ENCODE data around the gene GLB1L3. TPM values are rescaled to one million over a fixed set of nuclear protein-coding genes. Genes with fewer than 3 reads are reported as not detected.

Gene GLB1L3
- polyA plus RNA-seq, 1 donor (not counting 4 experiments of a cell fraction or from before 2014, with no cell fraction given) = 3.0 TPM

- Histone ChIP-seq H3K9me1 (ENCODE audit: control insufficient read depth, extremely low read depth, insufficient read depth, low read length) (no peaks in the 10 kb centered on the region), H2AFZ (ENCODE audit: control insufficient read depth, low read length) (no peak overlapping the region), H3K9ac (ENCODE audit: control insufficient read depth, extremely low read depth, insufficient read depth, low read length) (no peak overlapping the region), H3K4me3 (ENCODE audit: control insufficient read depth in 2 of 3, extremely low read depth in 1 of 3, insufficient read depth in 2 of 3, low read depth in 1 of 3, low read length in 3 of 3) (no peak overlapping the region), H3K27ac (ENCODE audit: control insufficient read depth, insufficient read depth, low read length) (no peak overlapping the region), H4K20me1 (ENCODE audit: control insufficient read depth, extremely low read depth, insufficient read depth, low read length) (peaks cover 2% of the 10 kb centered on the region), H3K4me2 (ENCODE audit: control insufficient read depth, extremely low read depth, insufficient read depth, low read depth, low read length) (no peak overlapping the region), H3K79me2 (ENCODE audit: control insufficient read depth, insufficient read depth, low read length) (no peaks in the 10 kb centered on the region), H3K36me3 (ENCODE audit: control insufficient read depth in 2 of 2, extremely low read depth in 1 of 2, insufficient read depth in 2 of 2, low read length in 2 of 2) (no peaks in the 10 kb centered on the region), H3K4me1 (ENCODE audit: control insufficient read depth, extremely low read depth, insufficient read depth, low read length) (no peaks in the 10 kb centered on the region), H3K9me3 (ENCODE audit: control insufficient read depth, low read depth, low read length) (no peaks in the 10 kb centered on the region), H3K27me3 (ENCODE audit: control insufficient read depth, extremely low read depth, insufficient read depth, low read length) (no peaks in the 10 kb centered on the region)
- DNase-seq (ENCODE audit: low read depth, low spot score) = no peak
- no peak for FAIRE-seq
- TF ChIP-seq EZH2 (IDR thresholded peaks at IDR 0.05; ENCODE audit: low read length) (no peak), CTCF (optimal IDR thresholded peaks at IDR 0.05 in 1 of 3, IDR thresholded peaks at IDR 0.05 in 1 of 3, conservative IDR thresholded peaks at IDR 0.05 in 1 of 3; ENCODE audit: extremely low read depth in 1 of 3, insufficient read depth in 2 of 3, low read length in 3 of 3) (no peak)
- dilution Hi-C loops (cut with MboI; ENCODE audit: extremely low pct_ligation_motif_present, low sequenced_read_pairs) = no loop called here
Observed at GRCh38 chr11:134290646-134291045, 14.5 kb downstream of the GLB1L3 start.

GRCh38 chr11:134291196-134291595 lies 15.0 kb downstream of the GLB1L3 start:
- no peaks in the 10 kb centered on the region for H3K79me2 ChIP-seq (ENCODE audit: control insufficient read depth, insufficient read depth, low read length)
- no peaks in the 10 kb centered on the region for H3K36me3 ChIP-seq (ENCODE audit: control insufficient read depth in 2 of 2, extremely low read depth in 1 of 2, insufficient read depth in 2 of 2, low read length in 2 of 2)
- peaks cover 2% of the 10 kb centered on the region for H4K20me1 ChIP-seq (ENCODE audit: control insufficient read depth, extremely low read depth, insufficient read depth, low read length)
- H3K9me3 ChIP-seq (ENCODE audit: control insufficient read depth, low read depth, low read length) = no peaks in the 10 kb centered on the region
- no peak overlapping the region for H3K27ac ChIP-seq (ENCODE audit: control insufficient read depth, insufficient read depth, low read length)
- dilution Hi-C loops (cut with MboI; ENCODE audit: extremely low pct_ligation_motif_present, low sequenced_read_pairs) = no loop called here
- no peaks in the 10 kb centered on the region for H3K27me3 ChIP-seq (ENCODE audit: control insufficient read depth, extremely low read depth, insufficient read depth, low read length)
- no peak overlapping the region for H3K9ac ChIP-seq (ENCODE audit: control insufficient read depth, extremely low read depth, insufficient read depth, low read length)
- no peak overlapping the region for H2AFZ ChIP-seq (ENCODE audit: control insufficient read depth, low read length)
- FAIRE-seq (no peak), DNase-seq (ENCODE audit: low read depth, low spot score) (no peak)
- H3K4me2 ChIP-seq (ENCODE audit: control insufficient read depth, extremely low read depth, insufficient read depth, low read depth, low read length) = no peak overlapping the region
- H3K9me1 ChIP-seq (ENCODE audit: control insufficient read depth, extremely low read depth, insufficient read depth, low read length) = no peaks in the 10 kb centered on the region
- no peaks in the 10 kb centered on the region for H3K4me1 ChIP-seq (ENCODE audit: control insufficient read depth, extremely low read depth, insufficient read depth, low read length)
- no peak overlapping the region for H3K4me3 ChIP-seq (ENCODE audit: control insufficient read depth in 2 of 3, extremely low read depth in 1 of 3, insufficient read depth in 2 of 3, low read depth in 1 of 3, low read length in 3 of 3)
- TF ChIP-seq CTCF (optimal IDR thresholded peaks at IDR 0.05 in 1 of 3, IDR thresholded peaks at IDR 0.05 in 1 of 3, conservative IDR thresholded peaks at IDR 0.05 in 1 of 3; ENCODE audit: extremely low read depth in 1 of 3, insufficient read depth in 2 of 3, low read length in 3 of 3) (no peak), EZH2 (IDR thresholded peaks at IDR 0.05; ENCODE audit: low read length) (no peak)

Measured in keratinocyte (primary cell).